ENCODE data around the gene VRK3.
"Not testable (repeated sequence)": the region's sequence is repeated elsewhere in the genome, so short reads cannot be mapped to it uniquely, and the experiment has no call there.

VRK3 gene

DNA sequence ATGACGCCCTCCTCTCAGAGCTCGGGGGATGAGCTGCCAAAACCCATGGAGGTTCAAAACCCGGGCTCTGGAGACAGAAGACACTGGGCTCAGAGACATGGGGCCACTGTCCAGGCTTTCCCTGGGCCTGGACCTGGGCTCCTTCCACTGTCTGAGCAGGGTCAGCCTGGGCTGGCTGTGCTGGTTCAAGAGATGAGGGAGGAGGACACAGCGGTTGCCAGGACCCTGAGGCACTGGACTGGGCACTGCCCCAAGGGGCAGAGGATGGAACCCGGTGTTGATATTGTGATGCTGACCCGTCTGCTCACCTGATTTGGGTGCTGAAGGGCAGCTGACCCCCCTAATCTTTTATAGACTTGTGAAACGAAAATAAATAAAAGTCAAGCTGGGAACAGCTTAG lies 50.1 kb downstream of the VRK3 start:
- Histone ChIP-seq H3K4me1 (ENCODE audit: control insufficient read depth, insufficient read depth, low read length) (no peaks in the 10 kb centered on the region), H3K9me3 (ENCODE audit: control insufficient read depth, insufficient read depth, low read depth, low read length) (no peaks in the 10 kb centered on the region), H3K27me3 (ENCODE audit: control insufficient read depth, insufficient read depth, low read length) (no peaks in the 10 kb centered on the region), H3K27ac (ENCODE audit: low read depth, low read length) (no peak overlapping the region), H3K4me3 (ENCODE audit: low read depth, low read length) (no peak overlapping the region), H3K36me3 (ENCODE audit: control insufficient read depth, insufficient read depth, low read length) (peaks cover 8% of the 10 kb centered on the region), H3K9ac (ENCODE audit: low read length) (no peak overlapping the region)

DNA sequence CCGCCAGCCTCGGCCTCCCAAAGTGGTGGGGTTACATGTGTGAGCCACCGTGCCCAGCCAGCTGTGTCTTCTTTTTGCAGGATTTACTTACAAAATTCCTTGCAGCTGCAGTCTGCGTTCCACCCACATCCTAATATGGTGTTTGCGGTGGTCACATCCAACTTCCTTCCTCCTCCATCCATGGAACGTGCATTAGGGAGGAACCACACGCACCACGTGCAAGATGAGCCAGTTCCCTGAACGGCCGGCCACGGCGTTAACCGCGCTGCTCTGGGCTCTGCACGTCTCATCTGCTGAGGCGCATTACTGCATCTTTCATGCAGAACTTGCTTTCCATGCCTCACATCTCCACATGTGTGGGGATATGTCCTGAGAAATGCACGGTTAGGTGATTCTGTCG lies 51.2 kb downstream of the VRK3 start:
- Histone ChIP-seq H3K9ac (ENCODE audit: low read length) (no peak overlapping the region), H3K27me3 (ENCODE audit: control insufficient read depth, insufficient read depth, low read length) (peaks cover 2% of the 10 kb centered on the region; the same call in 1 of the 2 replicates), H3K36me3 (ENCODE audit: control insufficient read depth, insufficient read depth, low read length) (peaks cover 8% of the 10 kb centered on the region), H3K27ac (ENCODE audit: low read depth, low read length) (no peak overlapping the region), H3K9me3 (ENCODE audit: control insufficient read depth, insufficient read depth, low read depth, low read length) (no peaks in the 10 kb centered on the region), H3K4me3 (ENCODE audit: low read depth, low read length) (no peak overlapping the region), H3K4me1 (ENCODE audit: control insufficient read depth, insufficient read depth, low read length) (no peaks in the 10 kb centered on the region)

DNA sequence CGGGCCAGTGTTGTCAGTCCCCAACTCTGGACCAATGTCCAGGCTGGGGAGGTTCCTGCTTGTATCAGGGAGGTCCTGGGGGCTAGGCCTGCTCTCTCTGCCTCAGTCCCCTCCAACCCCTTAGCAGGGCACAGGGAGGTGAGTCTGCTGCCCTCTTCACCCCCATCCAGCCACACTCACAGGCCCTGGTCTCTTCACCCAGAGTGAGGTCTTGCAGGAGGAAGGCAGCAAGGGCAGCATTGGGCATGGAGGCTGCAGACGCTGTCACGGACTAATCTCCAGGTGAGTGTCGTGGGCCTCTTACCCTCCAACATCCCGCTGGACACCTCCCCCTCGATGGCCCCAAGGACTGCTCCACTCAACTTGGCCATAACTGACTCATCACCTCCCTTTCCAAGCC lies 52.3 kb downstream of the VRK3 start:
- Histone ChIP-seq H3K27ac (ENCODE audit: low read depth, low read length) (no peak overlapping the region), H3K9ac (ENCODE audit: low read length) (no peak overlapping the region), H3K36me3 (ENCODE audit: control insufficient read depth, insufficient read depth, low read length) (peaks cover 7% of the 10 kb centered on the region), H3K27me3 (ENCODE audit: control insufficient read depth, insufficient read depth, low read length) (peaks cover 3% of the 10 kb centered on the region; the same call in 1 of the 2 replicates), H3K4me3 (ENCODE audit: low read depth, low read length) (no peak overlapping the region), H3K9me3 (ENCODE audit: control insufficient read depth, insufficient read depth, low read depth, low read length) (no peaks in the 10 kb centered on the region), H3K4me1 (ENCODE audit: control insufficient read depth, insufficient read depth, low read length) (no peaks in the 10 kb centered on the region)

DNA sequence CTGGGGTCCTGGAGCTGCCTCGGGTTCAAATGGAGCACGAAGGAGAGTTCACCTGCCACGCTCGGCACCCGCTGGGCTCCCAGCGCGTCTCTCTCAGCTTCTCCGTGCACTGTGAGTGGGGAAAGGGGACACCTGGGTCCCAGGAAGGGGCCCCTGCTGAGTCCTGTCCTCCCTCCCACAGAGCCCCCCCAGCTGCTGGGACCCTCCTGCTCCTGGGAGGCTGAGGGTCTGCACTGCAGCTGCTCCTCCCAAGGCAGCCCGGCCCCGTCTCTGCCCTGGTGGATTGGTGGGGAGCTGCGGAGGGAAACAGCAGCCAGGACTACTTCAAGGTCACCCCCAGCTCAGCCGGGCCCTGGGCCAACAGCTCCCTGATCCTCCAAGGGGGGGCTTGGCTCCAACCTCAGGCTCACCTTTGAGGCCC lies 53.2 kb downstream of the VRK3 start:
- peaks cover 3% of the 10 kb centered on the region; the same call in 1 of the 2 replicates for H3K27me3 ChIP-seq (ENCODE audit: control insufficient read depth, insufficient read depth, low read length)
- H3K4me3 ChIP-seq (ENCODE audit: low read depth, low read length), result no peak overlapping the region
- H3K9me3 ChIP-seq (ENCODE audit: control insufficient read depth, insufficient read depth, low read depth, low read length), result no peaks in the 10 kb centered on the region
- no peaks in the 10 kb centered on the region for H3K4me1 ChIP-seq (ENCODE audit: control insufficient read depth, insufficient read depth, low read length)
- H3K9ac ChIP-seq (ENCODE audit: low read length), result no peak overlapping the region
- peaks cover 3% of the 10 kb centered on the region; the same call in 1 of the 2 replicates for H3K36me3 ChIP-seq (ENCODE audit: control insufficient read depth, insufficient read depth, low read length)
- no peak overlapping the region for H3K27ac ChIP-seq (ENCODE audit: low read depth, low read length)

DNA sequence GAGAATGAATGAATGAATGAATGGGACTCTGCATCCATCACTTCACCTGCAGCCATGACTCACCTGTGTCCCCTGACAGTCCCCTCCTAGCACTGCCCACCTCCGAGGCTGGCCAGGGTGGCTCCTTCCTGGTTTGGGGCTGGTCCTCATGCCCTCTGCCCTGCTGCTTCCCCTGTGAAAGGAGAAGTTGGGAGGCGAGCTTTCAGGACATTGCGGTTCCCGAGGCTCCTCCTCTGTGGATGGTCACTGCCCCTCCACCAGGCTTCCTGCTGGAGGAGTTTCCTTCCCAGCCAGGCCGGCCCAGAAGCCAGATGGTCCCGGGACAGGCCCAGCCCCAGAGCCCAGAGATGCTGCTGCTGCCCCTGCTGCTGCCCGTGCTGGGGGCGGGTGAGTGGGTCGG lies 55.8 kb downstream of the VRK3 start:
- not testable (repeated sequence) for H3K27ac ChIP-seq (ENCODE audit: low read depth, low read length); H3K4me1 ChIP-seq (ENCODE audit: control insufficient read depth, insufficient read depth, low read length); H3K36me3 ChIP-seq (ENCODE audit: control insufficient read depth, insufficient read depth, low read length); H3K9me3 ChIP-seq (ENCODE audit: control insufficient read depth, insufficient read depth, low read depth, low read length); H3K27me3 ChIP-seq (ENCODE audit: control insufficient read depth, insufficient read depth, low read length); H3K4me3 ChIP-seq (ENCODE audit: low read depth, low read length); H3K9ac ChIP-seq (ENCODE audit: low read length)

DNA sequence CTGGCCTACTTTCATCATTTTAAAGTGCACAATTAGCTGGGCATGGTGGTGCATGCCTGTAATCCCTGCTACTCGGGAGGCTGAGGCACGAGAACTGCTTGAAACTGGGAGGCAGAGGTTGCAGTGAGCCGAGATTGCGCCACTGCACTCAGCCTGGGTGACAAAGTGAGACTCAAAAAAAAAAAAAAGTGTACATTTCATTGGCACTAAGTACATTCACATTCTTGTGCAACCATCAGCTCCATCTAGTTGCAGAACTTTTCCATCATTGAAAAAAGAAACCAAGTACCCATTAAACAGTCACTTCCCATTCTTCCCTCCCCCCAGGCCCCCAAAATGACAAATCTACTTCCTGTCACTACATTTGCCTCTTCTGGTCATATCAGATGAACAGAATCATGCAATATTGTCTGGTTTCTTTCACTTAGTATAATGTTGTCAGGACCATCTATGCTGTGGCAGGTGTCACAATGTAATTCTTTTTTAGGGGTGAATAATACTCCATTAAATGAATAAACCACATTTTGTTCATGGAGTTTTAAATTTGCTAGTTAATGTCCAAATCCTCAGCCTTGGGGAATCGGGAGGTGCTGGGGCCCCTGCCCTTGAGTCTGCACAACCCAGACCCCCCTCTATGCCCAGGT lies 56.8 kb downstream of the VRK3 start:
- Histone ChIP-seq H3K4me1 (ENCODE audit: control insufficient read depth, insufficient read depth, low read length) (no peaks in the 10 kb centered on the region), H3K4me3 (ENCODE audit: low read depth, low read length) (no peak overlapping the region), H3K9me3 (ENCODE audit: control insufficient read depth, insufficient read depth, low read depth, low read length) (no peaks in the 10 kb centered on the region), H3K27ac (ENCODE audit: low read depth, low read length) (no peak overlapping the region), H3K27me3 (ENCODE audit: control insufficient read depth, insufficient read depth, low read length) (peaks cover 3% of the 10 kb centered on the region; the same call in 1 of the 2 replicates), H3K9ac (ENCODE audit: low read length) (no peak overlapping the region), H3K36me3 (ENCODE audit: control insufficient read depth, insufficient read depth, low read length) (no peaks in the 10 kb centered on the region)

DNA sequence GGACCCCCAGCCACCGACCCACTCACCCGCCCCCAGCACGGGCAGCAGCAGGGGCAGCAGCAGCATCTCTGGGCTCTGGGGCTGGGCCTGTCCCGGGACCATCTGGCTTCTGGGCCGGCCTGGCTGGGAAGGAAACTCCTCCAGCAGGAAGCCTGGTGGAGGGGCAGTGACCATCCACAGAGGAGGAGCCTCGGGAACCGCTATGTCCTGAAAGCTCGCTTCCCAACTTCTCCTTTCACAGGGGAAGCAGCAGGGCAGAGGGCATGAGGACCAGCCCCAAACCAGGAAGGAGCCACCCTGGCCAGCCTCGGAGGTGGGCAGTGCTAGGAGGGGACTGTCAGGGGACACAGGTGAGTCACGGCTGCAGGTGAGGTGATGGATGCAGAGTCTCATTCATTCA lies 64.2 kb downstream of the VRK3 start, which contains the start of gene SIGLEC11:
Gene SIGLEC11, minus strand, starts transcription at position 193 of the 400 bp plus-strand sequence. Its CDS starts 91 bp downstream, at position 102.
- H3K4me3 ChIP-seq (ENCODE audit: low read depth, low read length); H3K9ac ChIP-seq (ENCODE audit: low read length); H3K36me3 ChIP-seq (ENCODE audit: control insufficient read depth, insufficient read depth, low read length); H3K27me3 ChIP-seq (ENCODE audit: control insufficient read depth, insufficient read depth, low read length); H3K27ac ChIP-seq (ENCODE audit: low read depth, low read length); H3K9me3 ChIP-seq (ENCODE audit: control insufficient read depth, insufficient read depth, low read depth, low read length): not testable (repeated sequence)
- peaks cover 11% of the 10 kb centered on the region for H3K4me1 ChIP-seq (ENCODE audit: control insufficient read depth, insufficient read depth, low read length)

DNA sequence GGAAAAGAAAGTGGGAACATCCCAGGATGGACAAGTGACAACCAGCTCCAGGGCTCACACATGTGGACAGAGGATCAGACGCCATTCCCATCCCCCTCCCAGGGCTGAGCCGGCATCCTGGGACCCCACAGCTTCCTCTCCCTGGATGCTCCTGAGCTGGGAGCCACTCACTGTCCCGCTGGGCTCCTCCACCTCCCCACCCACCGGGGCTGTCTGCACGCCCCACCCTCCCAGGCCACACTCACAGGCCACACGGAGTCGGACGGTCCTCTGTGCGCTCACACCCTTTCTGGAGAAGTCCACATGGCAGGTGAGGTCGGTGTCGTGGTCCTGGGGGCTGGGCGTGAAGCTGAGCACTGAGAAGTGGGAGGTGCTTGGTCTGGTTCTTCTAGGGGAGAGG lies 65.3 kb downstream of the VRK3 start:
- not testable (repeated sequence) for H3K27me3 ChIP-seq (ENCODE audit: control insufficient read depth, insufficient read depth, low read length); H3K36me3 ChIP-seq (ENCODE audit: control insufficient read depth, insufficient read depth, low read length); H3K9ac ChIP-seq (ENCODE audit: low read length); H3K9me3 ChIP-seq (ENCODE audit: control insufficient read depth, insufficient read depth, low read depth, low read length); H3K4me3 ChIP-seq (ENCODE audit: low read depth, low read length); H3K27ac ChIP-seq (ENCODE audit: low read depth, low read length)
- H3K4me1 ChIP-seq (ENCODE audit: control insufficient read depth, insufficient read depth, low read length), result peaks cover 11% of the 10 kb centered on the region

DNA sequence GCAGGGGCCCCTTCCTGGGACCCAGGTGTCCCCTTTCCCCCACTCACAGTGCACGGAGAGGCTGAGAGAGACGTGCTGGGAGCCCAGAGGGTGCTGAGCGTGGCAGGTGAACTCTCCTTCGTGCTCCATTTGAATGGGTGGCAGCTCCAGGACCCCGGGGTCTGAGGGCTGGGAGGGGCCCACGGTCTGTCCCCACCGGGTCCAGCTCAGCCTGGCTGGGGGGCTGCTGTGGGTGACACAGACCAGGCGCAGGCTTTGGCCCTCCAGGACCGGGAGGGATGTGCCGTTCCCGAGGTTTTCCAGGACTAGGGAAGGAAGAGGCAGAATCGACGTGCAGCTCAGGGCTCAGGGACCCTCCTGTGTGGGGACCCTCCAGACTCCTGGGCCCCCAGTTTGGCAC lies 66.6 kb downstream of the VRK3 start:
- not testable (repeated sequence) for H3K9me3 ChIP-seq (ENCODE audit: control insufficient read depth, insufficient read depth, low read depth, low read length); H3K27ac ChIP-seq (ENCODE audit: low read depth, low read length); H3K4me3 ChIP-seq (ENCODE audit: low read depth, low read length)

DNA sequence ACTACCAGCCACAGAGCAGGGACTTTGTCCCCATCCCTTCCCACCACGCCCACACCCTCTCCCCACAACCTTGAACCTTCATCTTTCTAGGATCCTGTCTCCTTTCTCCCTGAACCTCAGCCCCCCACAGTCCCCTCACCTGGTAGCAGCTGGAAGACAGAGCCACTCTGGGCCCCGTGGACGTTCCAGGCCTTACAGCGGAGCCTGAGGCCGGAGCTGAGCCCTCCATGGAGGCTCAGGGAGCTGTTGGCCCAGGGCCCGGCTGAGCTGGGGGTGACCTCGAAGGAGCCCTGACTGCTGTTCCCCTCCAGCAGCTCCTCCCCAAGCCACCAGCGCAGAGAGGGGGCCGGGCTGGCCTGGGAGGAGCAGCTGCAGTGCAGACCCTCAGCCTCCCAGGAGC lies 67.0 kb downstream of the VRK3 start:
- not testable (repeated sequence) for H3K27ac ChIP-seq (ENCODE audit: low read depth, low read length); H3K36me3 ChIP-seq (ENCODE audit: control insufficient read depth, insufficient read depth, low read length); H3K4me3 ChIP-seq (ENCODE audit: low read depth, low read length); H3K9me3 ChIP-seq (ENCODE audit: control insufficient read depth, insufficient read depth, low read depth, low read length); H3K9ac ChIP-seq (ENCODE audit: low read length); H3K27me3 ChIP-seq (ENCODE audit: control insufficient read depth, insufficient read depth, low read length)
- H3K4me1 ChIP-seq (ENCODE audit: control insufficient read depth, insufficient read depth, low read length), result peaks cover 21% of the 10 kb centered on the region

More for the DNA sequence above, 66.6 kb downstream of the VRK3 start:
- H3K27me3 ChIP-seq (ENCODE audit: control insufficient read depth, insufficient read depth, low read length); H3K36me3 ChIP-seq (ENCODE audit: control insufficient read depth, insufficient read depth, low read length); H3K9ac ChIP-seq (ENCODE audit: low read length): not testable (repeated sequence)
- H3K4me1 ChIP-seq (ENCODE audit: control insufficient read depth, insufficient read depth, low read length), result peaks cover 21% of the 10 kb centered on the region

DNA sequence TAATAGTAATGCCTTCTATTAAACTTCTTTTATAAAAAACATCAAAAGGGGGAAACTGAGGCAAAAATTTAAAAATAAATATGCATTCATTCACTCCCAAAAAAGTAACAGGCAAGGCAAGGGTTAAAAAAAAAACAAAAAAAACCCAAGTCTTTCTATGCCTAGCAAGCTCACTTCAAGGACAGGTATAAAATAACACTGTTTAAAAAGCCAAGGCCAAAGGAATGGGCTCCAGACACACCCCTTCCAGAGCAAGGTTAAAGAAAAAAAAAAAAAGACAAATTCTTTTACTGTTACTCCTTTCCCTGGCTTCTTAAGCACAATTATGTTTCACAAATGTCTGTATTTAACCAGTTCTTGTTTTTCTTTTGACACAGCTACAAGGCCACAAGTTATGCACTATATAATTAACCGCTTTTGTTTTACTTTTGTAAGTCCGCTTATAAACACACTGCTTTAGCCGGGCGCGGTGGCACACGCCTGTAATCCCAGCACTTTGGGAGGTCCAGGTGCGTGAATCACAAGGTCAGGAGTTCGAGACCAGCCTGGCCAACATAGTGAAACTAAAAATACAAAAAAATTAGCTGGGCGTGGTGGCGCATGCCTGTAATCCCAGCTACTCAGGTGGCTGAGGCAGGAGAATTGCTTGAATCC lies 67.8 kb downstream of the VRK3 start:
- Histone ChIP-seq H3K4me1 (ENCODE audit: control insufficient read depth, insufficient read depth, low read length) (peaks cover 21% of the 10 kb centered on the region), H3K4me3 (ENCODE audit: low read depth, low read length) (no peak overlapping the region), H3K27ac (ENCODE audit: low read depth, low read length) (no peak overlapping the region), H3K36me3 (ENCODE audit: control insufficient read depth, insufficient read depth, low read length) (no peaks in the 10 kb centered on the region), H3K9ac (ENCODE audit: low read length) (no peak overlapping the region), H3K9me3 (ENCODE audit: control insufficient read depth, insufficient read depth, low read depth, low read length) (peaks cover 7% of the 10 kb centered on the region), H3K27me3 (ENCODE audit: control insufficient read depth, insufficient read depth, low read length) (no peaks in the 10 kb centered on the region)
